NCI-H1436 treated with DMSO at 0.1 percent for 48 hours (cell line): ENCODE data around the gene LRRC23.

Experiments used
- DNase-seq: peaks from one replicate; lab custom pipeline; 2025; lab: John Stamatoyannopoulos, UW

Gene LRRC23

GRCh38 chr12:6957151-6957701 lies 52.6 kb downstream of the LRRC23 start:
- no peak for DNase-seq

GRCh38 chr12:6957741-6958608 lies 53.4 kb downstream of the LRRC23 start:
- DNase-seq, result no peak

- DNase-seq, result no peak
These were observed 54.0 kb downstream of the LRRC23 start for GRCh38 chr12:6958609-6959057.

- DNase-seq, result no peak
These were observed 54.6 kb downstream of the LRRC23 start for GRCh38 chr12:6959058-6959804.

- no peak for DNase-seq
These were observed 55.4 kb downstream of the LRRC23 start for GRCh38 chr12:6959805-6960592.

GRCh38 chr12:6960593-6961277 lies 56.1 kb downstream of the LRRC23 start:
- DNase-seq, result no peak

- no peak for DNase-seq
These were observed 56.7 kb downstream of the LRRC23 start for GRCh38 chr12:6961278-6961694.

GRCh38 chr12:6961695-6962284 lies 57.2 kb downstream of the LRRC23 start:
- peak; percentile 64 for DNase-seq

- DNase-seq, result peak; percentile 64
These were observed 57.8 kb downstream of the LRRC23 start for GRCh38 chr12:6962285-6963015.

GRCh38 chr12:6963016-6963731 lies 58.6 kb downstream of the LRRC23 start:
- peak; percentile 63 for DNase-seq
